Uterus (tissue), 2 donors: Measurements from ENCODE around the gene ANKRD13C.

ENCODE experiments used
- POLR2A ChIP-seq, 2 donors: fragments of 450-650 bp; IDR thresholded peaks; one replicate each; pipeline ENCODE4 v1.6.1; 2016; ENCODE audit warnings: antibody characterized with exemption in 2 of 2, mild to moderate bottlenecking in 1 of 2, moderate library complexity in 1 of 2
- TF ChIP-seq, protein P1 (sequence below), 4 experiments: fragments of 200-600 bp in 2 of 4; fragments of 450-650 bp in 2 of 4; sonication (generic) in 2 of 4; IDR thresholded peaks; one replicate each; pipeline ENCODE4 v1.5.1; 2016 to 2019; ENCODE audit warnings: antibody characterized with exemption in 4 of 4, mild to moderate bottlenecking in 2 of 4, moderate library complexity in 1 of 4

DNA sequence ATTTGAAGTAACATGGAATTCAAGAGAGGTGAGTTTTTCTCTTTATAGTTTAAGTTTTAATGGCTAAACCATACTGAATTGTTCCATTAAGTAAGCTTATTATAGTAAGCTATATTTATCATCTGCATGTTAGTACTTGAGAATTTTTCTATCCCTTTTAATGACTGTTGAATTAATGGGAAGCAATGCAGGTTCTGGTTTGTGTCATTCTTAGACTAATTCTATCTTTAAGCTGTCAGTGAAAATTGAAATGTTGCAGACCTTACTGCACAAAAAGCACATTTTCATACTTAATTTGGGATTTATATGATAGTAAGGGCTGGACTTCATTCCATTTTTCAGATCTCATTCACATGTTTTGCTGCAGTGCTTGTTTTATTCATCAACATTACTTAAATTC, 107.4 kb downstream of the ANKRD13C start:
- TF ChIP-seq, protein P1, sequence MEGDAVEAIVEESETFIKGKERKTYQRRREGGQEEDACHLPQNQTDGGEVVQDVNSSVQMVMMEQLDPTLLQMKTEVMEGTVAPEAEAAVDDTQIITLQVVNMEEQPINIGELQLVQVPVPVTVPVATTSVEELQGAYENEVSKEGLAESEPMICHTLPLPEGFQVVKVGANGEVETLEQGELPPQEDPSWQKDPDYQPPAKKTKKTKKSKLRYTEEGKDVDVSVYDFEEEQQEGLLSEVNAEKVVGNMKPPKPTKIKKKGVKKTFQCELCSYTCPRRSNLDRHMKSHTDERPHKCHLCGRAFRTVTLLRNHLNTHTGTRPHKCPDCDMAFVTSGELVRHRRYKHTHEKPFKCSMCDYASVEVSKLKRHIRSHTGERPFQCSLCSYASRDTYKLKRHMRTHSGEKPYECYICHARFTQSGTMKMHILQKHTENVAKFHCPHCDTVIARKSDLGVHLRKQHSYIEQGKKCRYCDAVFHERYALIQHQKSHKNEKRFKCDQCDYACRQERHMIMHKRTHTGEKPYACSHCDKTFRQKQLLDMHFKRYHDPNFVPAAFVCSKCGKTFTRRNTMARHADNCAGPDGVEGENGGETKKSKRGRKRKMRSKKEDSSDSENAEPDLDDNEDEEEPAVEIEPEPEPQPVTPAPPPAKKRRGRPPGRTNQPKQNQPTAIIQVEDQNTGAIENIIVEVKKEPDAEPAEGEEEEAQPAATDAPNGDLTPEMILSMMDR (IDR thresholded peaks at IDR 0.05), result no peak
- TF ChIP-seq POLR2A (IDR thresholded peaks at IDR 0.05), result no peak
